Thyroid gland (tissue), 4 donors: ENCODE measurements around the gene UGT1A5. TPM values are rescaled to one million over a fixed set of nuclear protein-coding genes. Genes with fewer than 3 reads are reported as not detected.

Experiments
- DNase-seq, 2 donors: peaks; one replicate each; pipeline ENCODE4 v3.0.0-alpha.2; 2019
- H3K27ac ChIP-seq, 3 donors: fragments of 200-600 bp; sonication (generic); 1 replicate in 2 of 3; 2 replicates in 1 of 3; pipeline ENCODE4 v1.5.1; 2016 to 2019; ENCODE audit warnings: mild to moderate bottlenecking in 1 of 3, moderate library complexity in 1 of 3
- H3K27me3 ChIP-seq: fragments of 200-600 bp; sonication (generic); one replicate; pipeline ENCODE4 v1.5.1; 2019
- H3K36me3 ChIP-seq, 2 donors: fragments of 200-600 bp; sonication (generic); one replicate each; pipeline ENCODE4 v1.5.1; 2016 to 2019
- H3K4me1 ChIP-seq, 2 donors: fragments of 200-600 bp; sonication (generic); one replicate each; pipeline ENCODE4 v1.5.1; 2017 to 2019
- H3K4me3 ChIP-seq, 3 donors: fragments of 200-600 bp; sonication (generic); replicated peaks in 1 of 3; 1 replicate in 2 of 3; 2 replicates in 1 of 3; pipeline ENCODE4 v1.5.1; 2016; ENCODE audit warnings: mild to moderate bottlenecking in 1 of 3
- H3K9me3 ChIP-seq: fragments of 200-600 bp; sonication (generic); one replicate; pipeline ENCODE4 v1.5.1; 2017
- CTCF ChIP-seq, 6 experiments: fragments of 200-600 bp in 3 of 6; fragments of 450-650 bp in 3 of 6; sonication (generic) in 3 of 6; IDR thresholded peaks; one replicate each; pipeline ENCODE4 v1.5.1; 2016 to 2019; ENCODE audit warnings: antibody characterized with exemption in 6 of 6, mild to moderate bottlenecking in 2 of 6, inconsistent platforms in 1 of 6, moderate library complexity in 1 of 6
- POLR2A ChIP-seq, 2 donors: fragments of 450-650 bp; IDR thresholded peaks; one replicate each; pipeline ENCODE4 v1.6.1; 2017; ENCODE audit warnings: antibody characterized with exemption in 2 of 2, mild to moderate bottlenecking in 2 of 2, moderate library complexity in 1 of 2
- WGBS, 2 donors: methylation state at CpG; one replicate each; pipeline ENCODE4 v1.1.5; 2017; 5-methylcytosine and 5-hydroxymethylcytosine counted together
- intact Hi-C: fragments of 100-400 bp; cut with DNase I; formaldehyde crosslinking; loops from one replicate; pipeline ENCODE4 v1.15.1; 2023
- total RNA-seq, 4 donors: library from RNA; depleted of rRNA; stranded (reverse); fragments of >200 nt; gene quantifications; one replicate each; pipeline ENCODE4 v1.2.3, GENCODE V29; 2016

Gene UGT1A5
- total RNA-seq, 4 donors from 2014 or later: 0.89 to 2.9 (median 1.3) TPM

- Histone ChIP-seq H3K9me3 (no peaks in the 10 kb centered on the region), H3K36me3 (no peaks in the 10 kb centered on the region), H3K27me3 (no peaks in the 10 kb centered on the region), H3K4me1 (no peaks in the 10 kb centered on the region), H3K27ac (no peak overlapping the region), H3K4me3 (no peak overlapping the region)
- no peak for DNase-seq
- intact Hi-C loops: no loop called here
- 93 to 96% methylated on average over 6 to 7 of the region's 7 CpGs for WGBS, 2 donors
- TF ChIP-seq CTCF (IDR thresholded peaks at IDR 0.05) (no peak), POLR2A (IDR thresholded peaks at IDR 0.05) (no peak)
These were observed 76.8 kb downstream of the UGT1A5 start for GRCh38 chr2:233789554-233789953.

GRCh38 chr2:233791151-233791882 is 78.6 kb downstream of the UGT1A5 start:
- H3K4me3 ChIP-seq: no peak overlapping the region
- no peak for TF ChIP-seq POLR2A (IDR thresholded peaks at IDR 0.05)
- WGBS, 2 donors: 83 to 86% methylated on average over 18 of the region's 18 CpGs
- H3K27me3 ChIP-seq: no peaks in the 10 kb centered on the region
- DNase-seq: no peak
- H3K4me1 ChIP-seq: no peaks in the 10 kb centered on the region
- no peaks in the 10 kb centered on the region for H3K9me3 ChIP-seq
- intact Hi-C loops: no loop called here
- no peak overlapping the region for H3K27ac ChIP-seq
- no peaks in the 10 kb centered on the region for H3K36me3 ChIP-seq

DNA sequence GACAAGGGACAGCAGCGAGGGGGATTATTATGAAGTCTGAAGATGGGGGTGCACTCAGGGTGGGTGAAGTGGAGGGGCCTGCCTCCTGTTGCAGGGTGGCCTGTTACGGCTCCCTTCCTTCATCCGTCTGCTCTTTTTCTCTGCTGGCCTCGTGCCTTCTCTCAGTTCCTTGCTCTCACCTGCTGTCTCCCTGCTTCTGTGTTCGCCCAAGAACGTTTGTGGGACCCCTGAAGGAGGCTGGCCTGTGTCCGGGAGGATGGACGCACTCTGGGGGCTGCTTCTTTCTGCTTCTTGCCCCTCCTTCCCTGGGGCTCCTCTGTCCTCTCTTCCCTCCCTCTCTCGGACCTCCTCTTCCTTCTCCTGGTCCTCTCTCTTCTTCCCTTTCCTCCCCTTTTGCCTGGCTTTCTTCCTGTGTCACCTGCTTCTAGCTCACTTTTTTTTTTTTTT is 79.2 kb downstream of the UGT1A5 start:
- intact Hi-C loops: no loop called here
- TF ChIP-seq POLR2A (IDR thresholded peaks at IDR 0.05): no peak
- TF ChIP-seq CTCF (IDR thresholded peaks at IDR 0.05): no peak
- H3K27ac ChIP-seq: no peak overlapping the region
- no peaks in the 10 kb centered on the region for H3K9me3 ChIP-seq
- H3K4me3 ChIP-seq: no peak overlapping the region
- H3K4me1 ChIP-seq: no peaks in the 10 kb centered on the region
- DNase-seq: no peak
- H3K36me3 ChIP-seq: no peaks in the 10 kb centered on the region
- no peaks in the 10 kb centered on the region for H3K27me3 ChIP-seq
- WGBS, 2 donors: 80 to 81% methylated on average over 9 of the region's 9 CpGs

- Histone ChIP-seq H3K36me3 (no peaks in the 10 kb centered on the region), H3K27ac (no peak overlapping the region), H3K9me3 (no peaks in the 10 kb centered on the region), H3K4me3 (no peak overlapping the region), H3K27me3 (no peaks in the 10 kb centered on the region), H3K4me1 (no peaks in the 10 kb centered on the region)
- TF ChIP-seq CTCF (IDR thresholded peaks at IDR 0.05) (no peak), POLR2A (IDR thresholded peaks at IDR 0.05) (no peak)
- DNase-seq: no peak
- WGBS, 2 donors: 83 to 93% methylated on average over 7 of the region's 7 CpGs
- intact Hi-C loops: no loop called here
These were observed 80.0 kb downstream of the UGT1A5 start for GRCh38 chr2:233792720-233793119.

DNA sequence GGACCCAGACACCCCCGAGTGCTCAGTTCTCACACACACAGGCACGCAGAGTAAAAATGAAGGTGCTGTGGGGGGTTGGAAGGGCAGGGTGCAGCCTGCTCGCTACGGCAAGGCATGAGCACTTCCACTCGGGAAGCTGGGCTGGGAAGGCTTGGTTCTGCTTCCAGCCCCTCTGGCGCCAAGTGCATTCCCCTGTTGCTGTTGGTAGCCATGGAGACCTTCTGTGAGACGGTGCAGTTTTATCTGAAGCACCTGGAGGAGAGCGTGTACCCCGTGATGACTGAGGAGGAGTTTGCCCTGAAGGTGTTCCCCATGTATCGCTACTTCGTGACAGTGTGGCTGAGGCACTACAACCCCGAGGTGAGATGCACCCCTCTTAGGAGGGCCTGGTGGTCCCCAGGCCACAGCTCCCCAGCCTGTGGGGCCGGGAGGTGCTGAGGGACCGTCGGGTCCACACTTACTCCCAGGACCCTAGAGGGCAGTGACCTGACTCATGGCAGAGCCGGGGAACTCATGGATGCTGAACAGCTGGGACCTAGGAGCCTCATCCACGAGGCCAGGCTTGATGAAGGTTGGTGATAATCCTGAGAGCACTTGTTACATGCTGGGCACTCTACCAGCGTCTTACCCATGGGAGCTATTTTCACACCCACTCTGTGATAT is 80.9 kb downstream of the UGT1A5 start:
- no peaks in the 10 kb centered on the region for H3K27me3 ChIP-seq
- no peak overlapping the region for H3K4me3 ChIP-seq
- 47 to 53% methylated on average over 10 to 11 of the region's 18 CpGs for WGBS, 2 donors
- intact Hi-C loops: no loop called here
- peak; percentile 48 to 72 for DNase-seq
- no peak overlapping the region for H3K27ac ChIP-seq
- no peaks in the 10 kb centered on the region for H3K36me3 ChIP-seq
- no peak for TF ChIP-seq CTCF (IDR thresholded peaks at IDR 0.05)
- H3K4me1 ChIP-seq: no peaks in the 10 kb centered on the region
- H3K9me3 ChIP-seq: no peaks in the 10 kb centered on the region
